Liver (tissue), 9 donors: ENCODE measurements around the gene LRRC72. TPM values are rescaled to one million over a fixed set of nuclear protein-coding genes. Genes with fewer than 3 reads are reported as not detected.

ENCODE experiments used
- DNase-seq: peaks from one replicate; pipeline ENCODE4 v3.0.0-alpha.2; 2017; ENCODE audit warnings: low spot score
- H3K27ac ChIP-seq, 2 donors: one replicate each; pipeline ENCODE4 v1.7.0; 2013; ENCODE audit warnings: inconsistent platforms in 2 of 2, low read length in 2 of 2, control low read depth in 1 of 2, low read depth in 1 of 2, mild to moderate bottlenecking in 1 of 2
- H3K27me3 ChIP-seq, 4 donors: one replicate each; pipeline versions ENCODE4 v1.6.1 to v1.7.0; 2013; ENCODE audit warnings: low read length in 3 of 4, inconsistent platforms in 1 of 4, mild to moderate bottlenecking in 1 of 4, moderate library complexity in 1 of 4; ENCODE audit not compliant: control insufficient read depth in 4 of 4, insufficient read depth in 4 of 4
- H3K36me3 ChIP-seq, 4 donors: one replicate each; pipeline versions ENCODE4 v1.6.1 to v1.7.0; 2013; ENCODE audit warnings: low read length in 3 of 4, mild to moderate bottlenecking in 3 of 4, low read depth in 1 of 4, moderate library complexity in 1 of 4; ENCODE audit not compliant: control insufficient read depth in 4 of 4, insufficient read depth in 3 of 4
- H3K4me1 ChIP-seq, 4 donors: one replicate each; pipeline versions ENCODE4 v1.6.1 to v1.7.0; 2013; ENCODE audit warnings: low read length in 3 of 4, mild to moderate bottlenecking in 3 of 4, moderate library complexity in 1 of 4; ENCODE audit not compliant: control insufficient read depth in 4 of 4, insufficient read depth in 4 of 4
- H3K4me3 ChIP-seq, 3 donors: one replicate each; pipeline versions ENCODE4 v1.6.1 to v1.7.0; 2013; ENCODE audit warnings: low read length in 3 of 3, control low read depth in 1 of 3, low read depth in 1 of 3, mild to moderate bottlenecking in 1 of 3
- H3K9ac ChIP-seq, 2 donors: one replicate each; pipeline ENCODE4 v1.7.0; 2013; ENCODE audit warnings: low read length in 2 of 2, mild to moderate bottlenecking in 2 of 2, moderate library complexity in 2 of 2, control low read depth in 1 of 2, low read depth in 1 of 2
- H3K9me3 ChIP-seq, 4 donors: one replicate each; pipeline versions ENCODE4 v1.6.1 to v1.7.0; 2013; ENCODE audit warnings: low read length in 3 of 4; ENCODE audit not compliant: control insufficient read depth in 4 of 4
- ATF3 ChIP-seq: IDR thresholded peaks from 2 replicates; pipeline ENCODE4 v1.6.1; 2016; ENCODE audit warnings: antibody characterized with exemption
- EGR1 ChIP-seq, 2 donors: IDR thresholded peaks; 2 replicates each; pipeline ENCODE4 v1.6.1; 2016 to 2018; ENCODE audit warnings: antibody characterized with exemption in 2 of 2, low read depth in 2 of 2
- FOXA1 ChIP-seq: IDR thresholded peaks from 2 replicates; pipeline ENCODE4 v1.6.1; 2016; ENCODE audit warnings: antibody characterized with exemption
- FOXA2 ChIP-seq: IDR thresholded peaks from 2 replicates; pipeline ENCODE4 v1.6.1; 2016; ENCODE audit warnings: antibody characterized with exemption
- GABPA ChIP-seq, 2 donors: IDR thresholded peaks in 1 of 2; conservative IDR thresholded peaks in 1 of 2; 2 replicates each; pipeline ENCODE4 v1.6.1; 2016; ENCODE audit warnings: antibody characterized with exemption in 2 of 2, mild to moderate bottlenecking in 1 of 2, moderate library complexity in 1 of 2
- HNF4A ChIP-seq, 2 donors: conservative IDR thresholded peaks; 2 replicates each; pipeline ENCODE4 v1.6.1; 2016; ENCODE audit warnings: antibody characterized with exemption in 2 of 2, mild to moderate bottlenecking in 2 of 2
- HNF4G ChIP-seq: IDR thresholded peaks from 2 replicates; pipeline ENCODE4 v1.6.1; 2016; ENCODE audit warnings: antibody characterized with exemption
- JUND ChIP-seq, 2 donors: IDR thresholded peaks; 2 replicates each; pipeline ENCODE4 v1.6.1; 2016; ENCODE audit warnings: antibody characterized with exemption in 2 of 2
- NR2F2 ChIP-seq: IDR thresholded peaks from 2 replicates; pipeline ENCODE4 v1.6.1; 2016; ENCODE audit warnings: antibody characterized with exemption
- RAD21 ChIP-seq, 2 donors: IDR thresholded peaks; 2 replicates each; pipeline ENCODE4 v1.6.1; 2016; ENCODE audit warnings: antibody characterized with exemption in 2 of 2, mild to moderate bottlenecking in 2 of 2
- SP1 ChIP-seq: IDR thresholded peaks from 2 replicates; pipeline ENCODE4 v1.6.1; 2018; ENCODE audit warnings: antibody characterized with exemption, mild to moderate bottlenecking
- TAF1 ChIP-seq: conservative IDR thresholded peaks from 2 replicates; pipeline ENCODE4 v1.6.1; 2016; ENCODE audit warnings: antibody characterized with exemption, mild to moderate bottlenecking
- YY1 ChIP-seq: IDR thresholded peaks from 2 replicates; pipeline ENCODE4 v1.6.1; 2016; ENCODE audit warnings: antibody characterized with exemption, mild to moderate bottlenecking
- ZBTB33 ChIP-seq: IDR thresholded peaks from 2 replicates; pipeline ENCODE4 v1.6.1; 2016; ENCODE audit warnings: antibody characterized with exemption
- WGBS: extraction: QIAGEN DNeasy Blood & Tissue Kit; methylation state at CpG from one replicate; pipeline ENCODE4 v1.1.7; 2013; 5-methylcytosine and 5-hydroxymethylcytosine counted together
- polyA plus RNA-seq, 2 donors: library from polyadenylated mRNA; stranded (reverse) in 1 of 2; unstranded in 1 of 2; fragments of 200-250 nt in 1 of 2; fragments of >200 nt in 1 of 2; fragmentation: Nextera tagmentation in 1 of 2; extraction: Ambion mirVana in 1 of 2; gene quantifications; one replicate each; pipeline versions ENCODE4 v1.2.1 to v1.2.3, GENCODE V29; 2013 to 2015
- total RNA-seq, 2 donors: library from RNA; depleted of rRNA; stranded (reverse); fragments of >200 nt; gene quantifications; one replicate each; pipeline ENCODE4 v1.2.3, GENCODE V29; 2014
- TF ChIP-seq, protein P1 (sequence below): IDR thresholded peaks from 2 replicates; pipeline ENCODE4 v1.6.1; 2016; ENCODE audit warnings: antibody characterized with exemption
- TF ChIP-seq, protein P2 (sequence below): fragments of 150-350 bp; IDR thresholded peaks from 2 replicates; pipeline ENCODE4 v1.5.1; 2017; ENCODE audit warnings: improper control_type of control experiment, low read depth, low read length; ENCODE audit not compliant: missing input control
- donor health status: healthy.
- donor health status: healthy.
- donor health status: healthy.
- donor health status: healthy.
- donor health status: healthy.

Gene LRRC72
- total and polyA plus RNA-seq, 4 donors = not detected

- no peak overlapping the region for H3K27ac ChIP-seq
- no peaks in the 10 kb centered on the region for H3K9me3 ChIP-seq
- TF ChIP-seq YY1 = no peak
- no peak overlapping the region for H3K4me3 ChIP-seq
- DNase-seq = no peak
- no peak overlapping the region for H3K9ac ChIP-seq
- H3K4me1 ChIP-seq = no peaks in the 10 kb centered on the region
- no peaks in the 10 kb centered on the region for H3K27me3 ChIP-seq
- WGBS = 77% methylated on average over 4 of the region's 4 CpGs
- no peaks in the 10 kb centered on the region for H3K36me3 ChIP-seq
Observed at GRCh38 chr7:16571941-16572340, 45.3 kb downstream of the LRRC72 start.

DNA sequence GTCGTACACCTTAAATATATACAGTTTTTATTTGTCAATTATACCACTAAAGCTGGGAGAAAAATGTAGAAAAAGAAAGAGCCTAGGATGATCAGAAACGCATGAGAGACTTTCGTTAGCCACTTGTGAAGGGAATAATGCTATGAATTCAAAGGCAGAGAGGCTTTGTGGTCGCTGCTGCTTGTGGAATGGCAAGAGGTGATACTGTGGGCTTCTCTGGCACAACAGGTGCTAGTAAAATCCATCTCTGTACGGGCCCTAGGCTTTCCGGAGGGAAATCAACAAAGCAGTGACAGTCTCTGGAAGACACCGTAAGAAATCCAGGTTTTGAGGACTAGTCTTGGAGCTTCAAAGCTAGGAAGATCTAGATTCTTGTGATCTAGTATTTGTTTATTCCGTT lies 52.6 kb downstream of the LRRC72 start:
- no peak overlapping the region for H3K4me3 ChIP-seq
- 85% methylated on average over 8 of the region's 8 CpGs for WGBS
- H3K9me3 ChIP-seq = no peaks in the 10 kb centered on the region
- no peak overlapping the region for H3K27ac ChIP-seq
- H3K4me1 ChIP-seq = no peaks in the 10 kb centered on the region
- H3K9ac ChIP-seq = no peak overlapping the region
- H3K36me3 ChIP-seq = no peaks in the 10 kb centered on the region
- no peak for DNase-seq
- no peaks in the 10 kb centered on the region for H3K27me3 ChIP-seq
- TF ChIP-seq YY1 = no peak
- no peak for TF ChIP-seq GABPA (IDR thresholded peaks at IDR 0.05 in 1 of 2, conservative IDR thresholded peaks at IDR 0.05 in 1 of 2)
- no peak for TF ChIP-seq JUND (IDR thresholded peaks at IDR 0.05)
- TF ChIP-seq ATF3 = no peak
- no peak for TF ChIP-seq RAD21 (IDR thresholded peaks at IDR 0.05)
- TF ChIP-seq EGR1 (IDR thresholded peaks at IDR 0.05; ENCODE audit: low read depth in 2 of 2) = no peak
- TF ChIP-seq ZBTB33 = no peak
- TF ChIP-seq, protein P1, sequence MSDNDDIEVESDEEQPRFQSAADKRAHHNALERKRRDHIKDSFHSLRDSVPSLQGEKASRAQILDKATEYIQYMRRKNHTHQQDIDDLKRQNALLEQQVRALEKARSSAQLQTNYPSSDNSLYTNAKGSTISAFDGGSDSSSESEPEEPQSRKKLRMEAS = no peak

GRCh38 chr7:16581286-16581685 lies 54.7 kb downstream of the LRRC72 start:
- TF ChIP-seq SP1 (no peak), FOXA1 (no peak)
- no peak for DNase-seq
- Histone ChIP-seq H3K9ac (no peak overlapping the region), H3K4me1 (no peaks in the 10 kb centered on the region), H3K27me3 (no peaks in the 10 kb centered on the region), H3K4me3 (no peak overlapping the region), H3K27ac (no peak overlapping the region), H3K36me3 (no peaks in the 10 kb centered on the region), H3K9me3 (no peaks in the 10 kb centered on the region)
- 55% methylated on average over 1 of the region's 1 CpG for WGBS

- no peak for DNase-seq
- H3K36me3 ChIP-seq = no peaks in the 10 kb centered on the region
- no peaks in the 10 kb centered on the region for H3K4me1 ChIP-seq
- 91% methylated on average over 7 of the region's 7 CpGs for WGBS
- TF ChIP-seq, protein P2, sequence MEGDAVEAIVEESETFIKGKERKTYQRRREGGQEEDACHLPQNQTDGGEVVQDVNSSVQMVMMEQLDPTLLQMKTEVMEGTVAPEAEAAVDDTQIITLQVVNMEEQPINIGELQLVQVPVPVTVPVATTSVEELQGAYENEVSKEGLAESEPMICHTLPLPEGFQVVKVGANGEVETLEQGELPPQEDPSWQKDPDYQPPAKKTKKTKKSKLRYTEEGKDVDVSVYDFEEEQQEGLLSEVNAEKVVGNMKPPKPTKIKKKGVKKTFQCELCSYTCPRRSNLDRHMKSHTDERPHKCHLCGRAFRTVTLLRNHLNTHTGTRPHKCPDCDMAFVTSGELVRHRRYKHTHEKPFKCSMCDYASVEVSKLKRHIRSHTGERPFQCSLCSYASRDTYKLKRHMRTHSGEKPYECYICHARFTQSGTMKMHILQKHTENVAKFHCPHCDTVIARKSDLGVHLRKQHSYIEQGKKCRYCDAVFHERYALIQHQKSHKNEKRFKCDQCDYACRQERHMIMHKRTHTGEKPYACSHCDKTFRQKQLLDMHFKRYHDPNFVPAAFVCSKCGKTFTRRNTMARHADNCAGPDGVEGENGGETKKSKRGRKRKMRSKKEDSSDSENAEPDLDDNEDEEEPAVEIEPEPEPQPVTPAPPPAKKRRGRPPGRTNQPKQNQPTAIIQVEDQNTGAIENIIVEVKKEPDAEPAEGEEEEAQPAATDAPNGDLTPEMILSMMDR = no peak
- TF ChIP-seq HNF4G = no peak
- TF ChIP-seq HNF4A (conservative IDR thresholded peaks at IDR 0.05) = no peak
- no peak for TF ChIP-seq ZBTB33
- TF ChIP-seq TAF1 = no peak
- TF ChIP-seq EGR1 (IDR thresholded peaks at IDR 0.05; ENCODE audit: low read depth in 2 of 2) = no peak
- no peak for TF ChIP-seq FOXA2
- TF ChIP-seq FOXA1 = no peak
- TF ChIP-seq SP1 = no peak
- TF ChIP-seq NR2F2 = no peak
- TF ChIP-seq YY1 = no peak
- no peak for TF ChIP-seq JUND (IDR thresholded peaks at IDR 0.05)
- no peak overlapping the region for H3K4me3 ChIP-seq
- H3K27ac ChIP-seq = no peak overlapping the region
- no peak overlapping the region for H3K9ac ChIP-seq
- no peaks in the 10 kb centered on the region for H3K27me3 ChIP-seq
- H3K9me3 ChIP-seq = peaks cover 0 to 2% (median 0%) of the 10 kb centered on the region in 4 donors
Observed at GRCh38 chr7:16583834-16584233, 57.2 kb downstream of the LRRC72 start.
